Measurements from ENCODE around the gene SLC2A10. TPM values are rescaled to one million over a fixed set of nuclear protein-coding genes. Genes with fewer than 3 reads are reported as not detected.

Gene SLC2A10
- total and polyA plus RNA-seq, 7 donors = 0.40 to 1.7 (median 1.0) TPM

GRCh38 chr20:46709055-46709458, 392 bp upstream of the SLC2A10 start:
- H3K9me3 ChIP-seq = no peaks in the 10 kb centered on the region
- DNase-seq = no peak
- intact Hi-C loops (cut with DNase I) = no loop called here
- TF ChIP-seq CTCF (IDR thresholded peaks at IDR 0.05) = no peak
- no peaks in the 10 kb centered on the region for H3K4me1 ChIP-seq
- H3K27me3 ChIP-seq (ENCODE audit: insufficient read depth in 3 of 3, low read length in 2 of 3) = peaks cover 0 to 31% (median 16%) of the 10 kb centered on the region in 3 donors
- no peaks in the 10 kb centered on the region for H3K36me3 ChIP-seq (ENCODE audit: insufficient read depth in 1 of 2, low read depth in 1 of 2)
- ATAC-seq = no peak
- peak overlapping the region; percentile 70 for H3K4me3 ChIP-seq
- WGBS, 3 donors = 56 to 70% (median 57%) methylated on average over 11 to 13 of the region's 13 CpGs
- peak overlapping the region; percentile 53 for H3K27ac ChIP-seq

GRCh38 chr20:46710153-46710913, 884 bp downstream of the SLC2A10 start:
- WGBS, 3 donors = 37 to 43% (median 40%) methylated on average over 22 of the region's 22 CpGs
- no peak overlapping the region for H3K27ac ChIP-seq
- ATAC-seq (no peak), DNase-seq (no peak)
- no peaks in the 10 kb centered on the region for H3K9me3 ChIP-seq
- peaks cover 0 to 29% (median 13%) of the 10 kb centered on the region in 3 donors for H3K27me3 ChIP-seq (ENCODE audit: insufficient read depth in 3 of 3, low read length in 2 of 3)
- H3K4me1 ChIP-seq = no peaks in the 10 kb centered on the region
- H3K4me3 ChIP-seq = peak overlapping the region; percentile 70
- no peak for TF ChIP-seq CTCF (IDR thresholded peaks at IDR 0.05)
- intact Hi-C loops (cut with DNase I) = no loop called here
- no peaks in the 10 kb centered on the region for H3K36me3 ChIP-seq (ENCODE audit: insufficient read depth in 1 of 2, low read depth in 1 of 2)

GRCh38 chr20:46712056-46712636, 2.7 kb downstream of the SLC2A10 start:
- no peak overlapping the region for H3K27ac ChIP-seq
- intact Hi-C loops (cut with DNase I) = no loop called here
- no peaks in the 10 kb centered on the region for H3K36me3 ChIP-seq (ENCODE audit: insufficient read depth in 1 of 2, low read depth in 1 of 2)
- no peak overlapping the region for H3K4me3 ChIP-seq
- ATAC-seq = no peak
- 32 to 54% (median 43%) methylated on average over 5 of the region's 5 CpGs for WGBS, 3 donors
- H3K4me1 ChIP-seq = no peaks in the 10 kb centered on the region
- no peaks in the 10 kb centered on the region for H3K9me3 ChIP-seq
- DNase-seq = no peak
- H3K27me3 ChIP-seq (ENCODE audit: insufficient read depth in 3 of 3, low read length in 2 of 3) = peaks cover 0 to 25% (median 12%) of the 10 kb centered on the region in 3 donors
- no peak for TF ChIP-seq CTCF (IDR thresholded peaks at IDR 0.05)

- no peak for ATAC-seq
- no peak overlapping the region for H3K27ac ChIP-seq
- no peaks in the 10 kb centered on the region for H3K36me3 ChIP-seq (ENCODE audit: insufficient read depth in 1 of 2, low read depth in 1 of 2)
- whole genome bisulfite sequencing, 3 donors = 89% methylated on average over 15 of the region's 15 CpGs
- H3K4me1 ChIP-seq = no peaks in the 10 kb centered on the region
- peaks cover 0 to 20% (median 12%) of the 10 kb centered on the region in 3 donors for H3K27me3 ChIP-seq (ENCODE audit: insufficient read depth in 3 of 3, low read length in 2 of 3)
- no peak for DNase-seq
- no peak overlapping the region for H3K4me3 ChIP-seq
- intact Hi-C loops (cut with DNase I) = no loop called here
- TF ChIP-seq CTCF (IDR thresholded peaks at IDR 0.05) = no peak
- no peaks in the 10 kb centered on the region for H3K9me3 ChIP-seq
Measured at GRCh38 chr20:46713957-46714834, 4.7 kb downstream of the SLC2A10 start.
